ENCODE measurements around the gene NCKAP1.
"Not testable (repeated sequence)": the region's sequence is repeated elsewhere in the genome, so short reads cannot be mapped to it uniquely, and the experiment has no call there.

Gene NCKAP1

DNA sequence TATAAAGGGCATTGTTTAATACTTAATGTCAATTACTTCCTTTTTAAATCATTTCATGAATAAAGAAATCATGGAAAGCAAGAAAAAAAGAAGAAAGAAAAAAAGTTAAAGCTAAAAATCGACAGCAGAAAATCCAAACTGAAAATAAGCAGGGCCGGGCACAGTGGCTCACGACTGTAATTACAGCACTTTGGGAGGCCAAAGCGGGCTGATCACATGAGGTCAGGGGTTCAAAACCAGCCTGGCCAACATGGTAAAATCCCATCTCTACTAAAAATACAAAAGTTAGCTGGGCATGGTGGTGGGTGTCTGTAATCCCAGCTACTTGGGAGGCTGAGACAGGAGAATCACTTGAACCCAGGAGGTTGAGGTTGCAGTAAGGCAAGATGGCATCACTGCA, 56.8 kb downstream of the NCKAP1 start:
- not testable (repeated sequence) for H3K4me3 Mint-ChIP-seq; DNase-seq (ENCODE audit: low spot score in 2 of 2); ATAC-seq; H3K4me1 Mint-ChIP-seq; H3K9me3 Mint-ChIP-seq; H3K27ac Mint-ChIP-seq
- H3K36me3 Mint-ChIP-seq, result peaks cover 43% of the 10 kb centered on the region

DNA sequence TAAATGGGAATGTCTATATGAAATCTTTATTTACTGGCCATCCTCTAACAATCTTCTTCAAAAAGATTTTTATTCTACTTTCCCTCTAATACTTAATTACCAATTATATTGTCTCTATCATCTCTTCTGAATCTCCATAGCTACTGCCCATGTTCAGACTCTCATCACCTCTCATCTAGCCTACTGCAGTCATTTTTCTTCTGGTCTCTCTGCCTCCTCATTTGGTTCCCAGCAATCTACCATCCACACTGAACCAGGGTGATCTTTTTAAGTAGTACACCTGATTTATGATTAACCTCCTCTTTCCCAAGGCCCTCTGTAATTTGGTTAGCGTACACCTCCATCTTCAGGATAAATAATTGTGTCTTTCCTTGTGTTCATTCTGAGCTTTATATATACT, 57.6 kb downstream of the NCKAP1 start:
- no peak overlapping the region for H3K4me3 Mint-ChIP-seq
- ATAC-seq (no peak), DNase-seq (ENCODE audit: low spot score in 2 of 2) (no peak)
- no peaks in the 10 kb centered on the region for H3K4me1 Mint-ChIP-seq
- H3K9me3 Mint-ChIP-seq, result no peaks in the 10 kb centered on the region
- no peak overlapping the region for H3K27ac Mint-ChIP-seq
- H3K36me3 Mint-ChIP-seq, result peaks cover 37% of the 10 kb centered on the region

DNA sequence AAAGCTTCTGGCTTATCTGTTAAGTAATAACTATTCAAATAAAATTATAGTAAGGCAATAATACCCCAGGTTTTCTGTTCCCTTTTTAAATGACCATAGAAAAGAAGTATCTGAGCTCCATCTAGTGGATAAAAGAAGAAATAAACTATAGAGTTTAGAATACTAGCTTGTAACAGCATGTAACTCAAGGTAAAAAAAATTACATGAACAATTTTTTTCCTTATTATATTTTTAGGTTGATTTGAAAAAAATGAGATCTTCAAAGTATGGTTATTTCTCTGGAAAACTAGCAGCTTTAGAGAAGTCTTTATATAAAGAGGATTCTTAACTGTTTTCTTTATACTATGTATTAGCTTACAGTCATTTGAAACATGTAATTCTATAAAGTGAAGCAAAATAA, 58.1 kb downstream of the NCKAP1 start:
- Mint-ChIP-seq H3K36me3 (peaks cover 34% of the 10 kb centered on the region), H3K9me3 (no peaks in the 10 kb centered on the region), H3K4me1 (no peaks in the 10 kb centered on the region), H3K27ac (no peak overlapping the region), H3K4me3 (no peak overlapping the region)
- ATAC-seq, result no peak
- DNase-seq (ENCODE audit: low spot score in 2 of 2), result no peak

DNA sequence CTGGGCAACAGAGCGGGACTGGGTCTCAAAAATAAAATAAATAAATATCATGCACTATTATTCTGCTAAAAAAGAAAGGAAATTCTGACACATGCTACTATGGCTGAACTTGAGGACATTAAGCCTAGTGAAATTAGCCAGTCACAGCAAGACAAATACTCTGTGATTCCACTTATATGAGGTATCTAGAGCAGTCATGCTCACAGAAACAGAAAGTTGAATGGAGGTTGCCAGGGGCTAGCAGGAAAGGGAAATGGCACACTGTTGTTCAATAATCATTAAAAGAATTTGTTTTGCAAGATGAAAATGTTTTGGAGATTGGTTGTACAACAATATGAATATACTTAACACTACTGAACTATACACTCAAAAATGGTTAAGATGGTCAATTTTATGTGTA, 60.8 kb downstream of the NCKAP1 start:
- Mint-ChIP-seq H3K27ac (no peak overlapping the region), H3K4me3 (no peak overlapping the region), H3K4me1 (no peaks in the 10 kb centered on the region), H3K9me3 (no peaks in the 10 kb centered on the region), H3K36me3 (peaks cover 34% of the 10 kb centered on the region)
- DNase-seq (ENCODE audit: low spot score in 2 of 2), result no peak
- ATAC-seq, result no peak

GRCh38 chr2:182973441-182974352, 64.6 kb downstream of the NCKAP1 start:
- Mint-ChIP-seq H3K36me3 (peaks cover 14% of the 10 kb centered on the region), H3K4me3 (no peak overlapping the region), H3K4me1 (no peaks in the 10 kb centered on the region), H3K9me3 (no peaks in the 10 kb centered on the region), H3K27ac (no peak overlapping the region)
- DNase-seq (ENCODE audit: low spot score in 2 of 2) (no peak), ATAC-seq (no peak)

DNA sequence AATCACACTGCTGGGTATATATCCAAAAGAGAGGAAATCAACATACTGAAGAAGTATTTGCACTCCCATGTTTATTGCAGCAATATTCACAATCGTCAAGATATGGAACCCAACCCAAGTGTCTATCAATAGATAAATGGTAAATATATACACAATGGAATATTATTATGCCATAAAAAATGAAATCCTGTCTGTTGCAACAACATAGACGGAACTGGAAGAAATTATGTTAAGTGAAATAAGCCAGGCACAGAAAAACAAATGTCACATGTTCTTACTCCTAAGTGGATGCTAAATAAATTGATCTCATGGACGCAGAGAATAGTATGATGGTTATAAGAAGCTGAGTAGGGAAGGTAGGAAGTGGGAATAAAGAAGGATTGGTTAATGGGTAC, 65.7 kb downstream of the NCKAP1 start:
- no peak for ATAC-seq
- no peaks in the 10 kb centered on the region for H3K4me1 Mint-ChIP-seq
- DNase-seq (ENCODE audit: low spot score in 2 of 2), result no peak
- H3K36me3 Mint-ChIP-seq, result peaks cover 9% of the 10 kb centered on the region
- no peak overlapping the region for H3K27ac Mint-ChIP-seq
- no peaks in the 10 kb centered on the region for H3K9me3 Mint-ChIP-seq
- H3K4me3 Mint-ChIP-seq, result no peak overlapping the region

DNA sequence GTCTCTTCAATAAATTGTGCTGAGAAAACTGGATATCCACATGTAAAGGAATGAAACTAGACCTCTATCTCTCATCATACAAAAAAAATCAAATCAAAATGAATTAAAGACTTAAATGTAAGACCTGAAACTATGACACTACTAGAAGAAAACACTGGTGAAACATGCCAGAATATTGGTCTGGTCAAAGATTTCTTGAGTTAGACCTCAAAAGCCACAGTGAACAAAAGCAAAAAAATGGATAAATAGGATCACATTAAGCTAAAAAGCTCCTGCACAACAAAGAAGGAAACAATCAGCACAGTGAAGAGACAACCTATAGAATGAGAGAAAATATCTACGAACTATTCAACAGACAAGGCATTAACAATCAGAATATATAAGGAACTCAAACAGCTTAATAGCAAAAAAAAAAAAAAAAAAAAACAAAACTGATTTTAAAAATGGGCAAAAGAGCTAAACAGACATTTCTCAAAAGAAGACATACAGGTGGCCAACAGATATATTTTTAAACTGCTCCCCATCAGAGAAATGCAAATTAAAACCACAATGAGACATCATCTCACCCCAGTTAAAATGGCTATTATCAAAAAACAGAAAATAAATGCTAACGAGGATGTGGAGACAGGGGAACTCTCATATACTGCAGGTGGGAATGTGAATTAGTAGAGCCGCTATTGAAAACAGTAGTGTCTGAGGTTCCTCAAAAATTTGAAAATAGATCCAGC, 66.3 kb downstream of the NCKAP1 start:
- no peaks in the 10 kb centered on the region for H3K9me3 Mint-ChIP-seq
- DNase-seq (ENCODE audit: low spot score in 2 of 2) (no peak), ATAC-seq (no peak)
- H3K4me3 Mint-ChIP-seq, result no peak overlapping the region
- no peak overlapping the region for H3K27ac Mint-ChIP-seq
- H3K36me3 Mint-ChIP-seq, result peaks cover 7% of the 10 kb centered on the region
- no peaks in the 10 kb centered on the region for H3K4me1 Mint-ChIP-seq

DNA sequence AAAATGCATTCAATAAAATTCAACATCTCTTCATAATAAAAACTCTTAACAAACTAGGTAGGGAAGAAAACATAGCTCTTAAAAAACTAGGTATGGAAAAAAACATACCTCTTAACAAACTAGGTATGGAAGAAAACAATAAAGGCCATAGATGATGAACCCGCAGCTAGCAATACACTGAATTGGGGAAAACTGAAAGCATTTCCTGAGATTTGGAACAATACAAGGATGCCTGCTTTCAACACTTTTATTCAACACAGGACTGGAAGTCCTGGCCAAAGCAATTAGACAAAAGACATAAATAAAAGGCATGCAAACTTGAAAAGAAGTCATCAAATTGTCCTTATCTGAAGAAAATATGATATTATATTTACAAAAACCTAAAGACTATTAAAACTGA, 67.8 kb downstream of the NCKAP1 start:
- DNase-seq (ENCODE audit: low spot score in 2 of 2) (no peak), ATAC-seq (no peak)
- Mint-ChIP-seq H3K4me1 (no peaks in the 10 kb centered on the region), H3K4me3 (no peak overlapping the region), H3K9me3 (no peaks in the 10 kb centered on the region), H3K36me3 (peaks cover 4% of the 10 kb centered on the region), H3K27ac (no peak overlapping the region)

DNA sequence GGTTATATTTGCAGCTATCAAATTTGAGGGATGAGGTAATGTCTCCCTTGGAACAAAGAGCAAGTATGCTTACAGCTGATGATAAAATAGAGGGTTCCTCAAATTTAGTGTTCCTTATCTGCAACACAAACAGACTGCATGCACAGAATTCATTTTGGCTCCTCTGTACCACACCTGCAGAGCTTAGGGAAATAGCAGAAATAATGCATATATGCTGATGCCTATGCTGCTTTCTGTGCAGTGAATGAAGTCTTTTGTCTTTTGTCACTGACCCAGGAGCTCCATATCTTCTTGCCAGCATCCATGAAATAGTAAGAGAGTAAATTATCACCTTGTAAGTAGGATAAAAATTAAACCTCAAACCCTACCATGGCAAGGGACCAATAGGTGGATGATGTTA, 69.8 kb downstream of the NCKAP1 start:
- H3K4me1 Mint-ChIP-seq, result no peaks in the 10 kb centered on the region
- DNase-seq (ENCODE audit: low spot score in 2 of 2) (no peak), ATAC-seq (no peak)
- no peaks in the 10 kb centered on the region for H3K9me3 Mint-ChIP-seq
- no peak overlapping the region for H3K4me3 Mint-ChIP-seq
- H3K36me3 Mint-ChIP-seq, result peaks cover 4% of the 10 kb centered on the region
- no peak overlapping the region for H3K27ac Mint-ChIP-seq

DNA sequence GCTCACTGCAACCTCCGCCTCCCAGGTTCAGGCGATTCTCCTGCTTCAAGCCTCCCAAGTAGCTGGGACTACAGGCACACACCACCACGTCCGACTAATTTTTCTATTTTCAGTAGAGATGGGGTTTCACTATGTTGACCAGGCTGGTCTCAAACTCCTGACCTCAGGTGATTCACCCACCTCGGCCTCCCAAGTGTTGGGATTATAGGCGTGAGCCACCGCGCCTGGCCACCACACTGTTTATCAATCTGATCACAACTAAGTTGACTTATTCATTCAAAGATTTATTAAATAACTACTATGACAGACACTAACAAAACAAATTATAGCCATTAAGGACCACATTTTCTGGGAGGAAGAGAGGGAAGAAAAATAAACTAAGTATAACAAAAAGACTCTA, 71.9 kb downstream of the NCKAP1 start:
- H3K4me1 Mint-ChIP-seq; H3K4me3 Mint-ChIP-seq; H3K36me3 Mint-ChIP-seq; ATAC-seq; H3K9me3 Mint-ChIP-seq; DNase-seq (ENCODE audit: low spot score in 2 of 2); H3K27ac Mint-ChIP-seq: not testable (repeated sequence)

GRCh38 chr2:182962641-182963040, 75.6 kb downstream of the NCKAP1 start:
- peaks cover 7% of the 10 kb centered on the region for H3K36me3 Mint-ChIP-seq
- H3K9me3 Mint-ChIP-seq, result no peaks in the 10 kb centered on the region
- no peak overlapping the region for H3K27ac Mint-ChIP-seq
- no peak overlapping the region for H3K4me3 Mint-ChIP-seq
- DNase-seq (ENCODE audit: low spot score in 2 of 2) (no peak), ATAC-seq (no peak)
- H3K4me1 Mint-ChIP-seq, result no peaks in the 10 kb centered on the region

- not testable (repeated sequence) for DNase-seq (ENCODE audit: low spot score in 2 of 2); H3K4me1 Mint-ChIP-seq; H3K27ac Mint-ChIP-seq; H3K4me3 Mint-ChIP-seq; H3K9me3 Mint-ChIP-seq; ATAC-seq; H3K36me3 Mint-ChIP-seq
Observed at GRCh38 chr2:182960869-182961268, 77.4 kb downstream of the NCKAP1 start.

GRCh38 chr2:182954789-182955188, 83.5 kb downstream of the NCKAP1 start:
- ATAC-seq (no peak), DNase-seq (ENCODE audit: low spot score in 2 of 2) (no peak)
- Mint-ChIP-seq H3K27ac (no peak overlapping the region), H3K36me3 (no peaks in the 10 kb centered on the region), H3K9me3 (no peaks in the 10 kb centered on the region), H3K4me3 (no peak overlapping the region), H3K4me1 (peaks cover 5% of the 10 kb centered on the region)

DNA sequence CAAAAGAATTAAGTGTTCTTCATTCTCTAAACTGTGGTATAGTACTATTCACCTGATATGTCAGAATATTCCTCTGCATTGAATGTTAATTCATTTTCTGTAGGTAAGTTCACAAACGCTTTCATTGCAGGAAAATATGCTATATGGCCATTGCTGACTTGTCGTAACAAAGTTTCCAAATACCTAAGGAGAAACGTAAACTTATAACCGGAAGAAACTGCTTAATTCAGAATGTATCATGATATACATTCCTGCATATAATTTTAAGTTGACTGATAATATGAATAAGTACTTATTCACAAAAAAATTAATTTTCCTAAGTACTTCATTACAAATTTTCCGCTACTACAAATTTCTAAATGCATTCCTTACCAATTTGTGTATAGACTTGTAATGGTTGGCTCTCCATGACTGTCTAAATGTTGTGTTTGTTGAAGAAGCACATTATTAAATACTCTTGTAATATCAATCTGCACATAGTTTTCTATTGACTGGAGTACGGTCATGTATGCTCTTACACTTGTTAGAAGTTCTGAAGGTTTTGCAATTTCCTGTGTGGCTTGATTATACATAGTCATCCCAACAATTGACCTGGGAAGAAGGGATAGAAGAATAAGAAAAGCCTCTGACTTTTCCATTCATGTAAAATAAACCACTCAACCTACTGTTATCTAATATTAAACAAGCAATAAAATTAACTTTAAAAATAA, 85.4 kb downstream of the NCKAP1 start:
- H3K27ac Mint-ChIP-seq, result no peak overlapping the region
- H3K9me3 Mint-ChIP-seq, result no peaks in the 10 kb centered on the region
- DNase-seq (ENCODE audit: low spot score in 2 of 2), result no peak
- no peak overlapping the region for H3K4me3 Mint-ChIP-seq
- no peaks in the 10 kb centered on the region for H3K36me3 Mint-ChIP-seq
- peaks cover 5% of the 10 kb centered on the region for H3K4me1 Mint-ChIP-seq
- ATAC-seq, result no peak

DNA sequence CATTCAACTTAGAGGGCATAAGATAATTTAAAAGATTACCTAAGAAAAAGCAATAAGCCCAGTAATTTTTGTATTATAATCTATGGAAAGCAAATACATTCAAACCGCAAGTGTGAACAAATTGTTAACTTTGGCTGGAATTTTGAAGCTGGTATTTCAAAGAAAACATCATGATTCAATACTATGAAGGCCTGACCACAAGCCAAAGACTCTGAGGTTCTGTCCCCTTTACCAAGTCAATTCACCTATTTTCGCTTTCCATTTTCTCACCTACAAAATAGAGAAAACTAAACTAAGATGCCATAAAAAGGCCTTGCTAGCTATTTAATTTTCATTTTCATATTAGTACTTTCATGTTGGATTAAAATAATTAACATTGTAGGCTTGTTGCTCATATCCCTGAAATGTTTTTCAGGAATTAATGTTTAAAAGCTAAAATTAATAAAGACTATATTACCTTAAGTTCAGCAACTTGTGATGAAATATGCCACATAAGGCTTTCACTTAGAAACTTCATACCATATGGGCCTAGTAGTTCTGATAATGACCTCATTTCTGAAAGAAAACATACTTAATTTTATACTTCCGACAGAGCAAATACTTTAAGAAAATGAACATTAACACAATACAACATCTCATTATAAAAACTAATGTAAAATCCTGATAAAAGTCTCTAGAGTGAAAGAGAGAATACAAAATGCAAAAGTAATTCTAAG, 86.2 kb downstream of the NCKAP1 start:
- Mint-ChIP-seq H3K4me3 (no peak overlapping the region), H3K4me1 (peaks cover 5% of the 10 kb centered on the region), H3K27ac (no peak overlapping the region), H3K36me3 (no peaks in the 10 kb centered on the region), H3K9me3 (no peaks in the 10 kb centered on the region)
- ATAC-seq, result peak; percentile 82
- DNase-seq (ENCODE audit: low spot score in 2 of 2), result no peak

Measured in stimulated activated effector memory CD8-positive, alpha-beta T cell treated with anti-CD3 and anti-CD28 coated beads, Interleukin-12 subunit alpha, Interleukin-12 subunit beta, amount 100 ng/mL, for 72 hours (primary cell).